Body of pancreas (tissue), 4 donors: ENCODE measurements around the gene BCO2. TPM values are rescaled to one million over a fixed set of nuclear protein-coding genes. Genes with fewer than 3 reads are reported as not detected.

ENCODE experiments used
- ATAC-seq: fragments of 150-250 bp; one replicate; pipeline ENCODE4 v1.9.1; 2016
- DNase-seq, 4 donors: peaks; one replicate each; pipeline ENCODE4 v3.0.0-alpha.2; 2019
- H3K27ac ChIP-seq, 4 donors: fragments of 200-600 bp; sonication (generic); 1 replicate in 3 of 4; 2 replicates in 1 of 4; pipeline versions ENCODE4 v1.5.1 to v1.6.1; 2016 to 2019; ENCODE audit warnings: mild to moderate bottlenecking in 1 of 4, mixed read lengths in 1 of 4, moderate library complexity in 1 of 4
- H3K27me3 ChIP-seq, 2 donors: fragments of 200-600 bp; sonication (generic); one replicate each; pipeline ENCODE4 v1.6.0; 2016; ENCODE audit warnings: mild to moderate bottlenecking in 1 of 2
- H3K36me3 ChIP-seq, 2 donors: fragments of 200-600 bp; sonication (generic); replicated peaks in 1 of 2; 2 replicates each; pipeline ENCODE4 v1.5.1; 2016; ENCODE audit warnings: low read depth in 2 of 2; ENCODE audit not compliant: insufficient read depth in 1 of 2
- H3K4me1 ChIP-seq: fragments of 200-600 bp; sonication (generic); one replicate; pipeline ENCODE4 v1.6.0; 2016
- H3K4me3 ChIP-seq, 2 donors: fragments of 200-600 bp; sonication (generic); 1 replicate in 1 of 2; 2 replicates in 1 of 2; pipeline ENCODE4 v1.5.1; 2016 to 2019
- H3K9me3 ChIP-seq, 3 donors: fragments of 200-600 bp; sonication (generic); 1 replicate in 2 of 3; 2 replicates in 1 of 3; pipeline ENCODE4 v1.5.1; 2016
- POLR2A ChIP-seq, 3 donors: fragments of 450-650 bp; IDR thresholded peaks; one replicate each; pipeline ENCODE4 v1.6.1; 2016; ENCODE audit warnings: antibody characterized with exemption in 3 of 3, mild to moderate bottlenecking in 2 of 3
- WGBS, 2 donors: methylation state at CpG; one replicate each; pipeline ENCODE4 v1.1.5; 2017; 5-methylcytosine and 5-hydroxymethylcytosine counted together
- intact Hi-C: fragments of 100-400 bp; cut with DNase I; formaldehyde crosslinking; loops from one replicate; pipeline ENCODE4 v1.15.1; 2023
- total RNA-seq, 2 donors: library from RNA; depleted of rRNA; stranded (reverse); fragments of >200 nt; gene quantifications; one replicate each; pipeline ENCODE4 v1.1.0, GENCODE V29; 2016
- TF ChIP-seq, protein P1 (sequence below), 7 experiments: fragments of 450-650 bp in 4 of 7; fragments of 200-600 bp in 3 of 7; sonication (generic) in 3 of 7; IDR thresholded peaks; one replicate each; pipeline ENCODE4 v1.5.1; 2016 to 2019; ENCODE audit warnings: antibody characterized with exemption in 7 of 7

BCO2 gene
- total RNA-seq, 2 donors from 2014 or later, result 3.6 to 4.2 TPM

DNA sequence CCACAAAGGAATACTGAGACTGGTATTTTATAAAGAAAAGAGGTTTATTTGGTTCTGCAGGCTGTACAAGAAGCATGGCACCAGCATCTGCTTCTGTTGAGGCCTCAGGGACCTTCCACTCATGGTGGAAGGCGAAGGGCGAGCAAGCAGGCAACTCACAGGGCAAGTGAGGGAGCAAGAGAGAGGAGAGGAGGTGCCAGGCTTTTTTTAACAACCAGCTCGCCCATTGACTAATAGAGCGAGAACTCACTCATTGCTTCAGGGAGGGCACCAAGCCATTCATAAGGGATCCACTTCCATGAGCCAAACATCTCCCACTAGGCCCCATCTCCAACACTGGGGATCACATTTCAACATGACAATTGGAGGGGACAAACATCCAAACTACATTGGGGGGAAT is 52.2 kb downstream of the BCO2 start:
- Histone ChIP-seq H3K27me3 (no peaks in the 10 kb centered on the region), H3K4me3 (no peak overlapping the region), H3K36me3 (peaks cover 0 to 5% of the 10 kb centered on the region in 2 donors), H3K9me3 (no peaks in the 10 kb centered on the region), H3K27ac (no peak overlapping the region), H3K4me1 (peaks cover 7% of the 10 kb centered on the region)
- DNase-seq (no peak), ATAC-seq (no peak)
- TF ChIP-seq POLR2A (IDR thresholded peaks at IDR 0.05), result no peak
- TF ChIP-seq, protein P1, sequence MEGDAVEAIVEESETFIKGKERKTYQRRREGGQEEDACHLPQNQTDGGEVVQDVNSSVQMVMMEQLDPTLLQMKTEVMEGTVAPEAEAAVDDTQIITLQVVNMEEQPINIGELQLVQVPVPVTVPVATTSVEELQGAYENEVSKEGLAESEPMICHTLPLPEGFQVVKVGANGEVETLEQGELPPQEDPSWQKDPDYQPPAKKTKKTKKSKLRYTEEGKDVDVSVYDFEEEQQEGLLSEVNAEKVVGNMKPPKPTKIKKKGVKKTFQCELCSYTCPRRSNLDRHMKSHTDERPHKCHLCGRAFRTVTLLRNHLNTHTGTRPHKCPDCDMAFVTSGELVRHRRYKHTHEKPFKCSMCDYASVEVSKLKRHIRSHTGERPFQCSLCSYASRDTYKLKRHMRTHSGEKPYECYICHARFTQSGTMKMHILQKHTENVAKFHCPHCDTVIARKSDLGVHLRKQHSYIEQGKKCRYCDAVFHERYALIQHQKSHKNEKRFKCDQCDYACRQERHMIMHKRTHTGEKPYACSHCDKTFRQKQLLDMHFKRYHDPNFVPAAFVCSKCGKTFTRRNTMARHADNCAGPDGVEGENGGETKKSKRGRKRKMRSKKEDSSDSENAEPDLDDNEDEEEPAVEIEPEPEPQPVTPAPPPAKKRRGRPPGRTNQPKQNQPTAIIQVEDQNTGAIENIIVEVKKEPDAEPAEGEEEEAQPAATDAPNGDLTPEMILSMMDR (IDR thresholded peaks at IDR 0.05), result no peak
- intact Hi-C loops, result no loop called here
- 79 to 81% methylated on average over 4 of the region's 4 CpGs for WGBS, 2 donors

DNA sequence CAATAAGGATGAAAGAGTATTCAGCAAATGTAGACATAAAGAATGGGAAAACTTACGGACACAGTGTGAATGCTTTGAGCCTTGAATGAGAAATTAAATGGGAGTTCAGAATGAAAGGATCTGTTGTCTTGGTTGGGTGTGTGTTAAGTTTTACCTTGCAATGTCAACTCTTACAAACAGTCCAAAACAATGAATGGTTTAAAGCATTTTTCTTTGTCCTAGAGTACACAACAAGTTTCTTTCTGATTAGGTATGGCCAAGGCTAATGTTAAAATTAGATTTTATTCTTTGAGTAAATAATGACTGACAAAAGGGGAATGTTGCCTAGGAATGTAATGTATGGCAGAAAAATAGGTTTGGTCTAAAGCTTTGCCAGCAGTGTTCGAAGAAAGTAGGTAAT is 53.4 kb downstream of the BCO2 start:
- intact Hi-C loops, result no loop called here
- ATAC-seq (no peak), DNase-seq (no peak)
- Histone ChIP-seq H3K27ac (no peak overlapping the region), H3K9me3 (no peaks in the 10 kb centered on the region), H3K4me3 (no peak overlapping the region), H3K36me3 (peaks cover 0 to 5% of the 10 kb centered on the region in 2 donors), H3K27me3 (no peaks in the 10 kb centered on the region), H3K4me1 (peaks cover 7% of the 10 kb centered on the region)
- 87 to 92% methylated on average over 2 of the region's 2 CpGs for WGBS, 2 donors
- TF ChIP-seq, protein P1 (IDR thresholded peaks at IDR 0.05), result no peak

DNA sequence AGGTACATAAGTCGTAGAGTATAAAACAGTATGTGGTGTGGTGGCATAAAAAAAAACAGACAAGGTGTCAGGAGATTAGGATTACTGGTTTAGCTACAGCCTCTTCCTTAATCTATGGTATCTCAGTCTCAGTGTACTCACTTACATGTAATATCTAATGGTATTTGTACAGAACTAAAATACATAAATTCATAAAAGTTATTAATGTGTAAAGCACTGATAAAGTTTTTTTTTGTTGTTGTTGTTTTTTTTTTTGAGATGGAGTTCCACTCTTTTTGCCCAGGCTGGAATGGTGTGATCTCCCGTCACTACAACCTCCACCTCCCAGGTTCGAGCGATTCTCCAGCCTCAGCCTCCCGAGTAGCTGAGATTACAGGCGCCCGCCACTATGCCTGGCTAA is 53.8 kb downstream of the BCO2 start:
- DNase-seq, result no peak
- Histone ChIP-seq H3K36me3 (peaks cover 0 to 5% of the 10 kb centered on the region in 2 donors), H3K4me3 (no peak overlapping the region), H3K27me3 (no peaks in the 10 kb centered on the region), H3K4me1 (peaks cover 7% of the 10 kb centered on the region), H3K27ac (no peak overlapping the region), H3K9me3 (no peaks in the 10 kb centered on the region)
- TF ChIP-seq POLR2A (IDR thresholded peaks at IDR 0.05), result no peak
- TF ChIP-seq, protein P1 (IDR thresholded peaks at IDR 0.05), result no peak
- 89 to 96% methylated on average over 7 of the region's 7 CpGs for WGBS, 2 donors
- intact Hi-C loops, result no loop called here
- no peak for ATAC-seq

DNA sequence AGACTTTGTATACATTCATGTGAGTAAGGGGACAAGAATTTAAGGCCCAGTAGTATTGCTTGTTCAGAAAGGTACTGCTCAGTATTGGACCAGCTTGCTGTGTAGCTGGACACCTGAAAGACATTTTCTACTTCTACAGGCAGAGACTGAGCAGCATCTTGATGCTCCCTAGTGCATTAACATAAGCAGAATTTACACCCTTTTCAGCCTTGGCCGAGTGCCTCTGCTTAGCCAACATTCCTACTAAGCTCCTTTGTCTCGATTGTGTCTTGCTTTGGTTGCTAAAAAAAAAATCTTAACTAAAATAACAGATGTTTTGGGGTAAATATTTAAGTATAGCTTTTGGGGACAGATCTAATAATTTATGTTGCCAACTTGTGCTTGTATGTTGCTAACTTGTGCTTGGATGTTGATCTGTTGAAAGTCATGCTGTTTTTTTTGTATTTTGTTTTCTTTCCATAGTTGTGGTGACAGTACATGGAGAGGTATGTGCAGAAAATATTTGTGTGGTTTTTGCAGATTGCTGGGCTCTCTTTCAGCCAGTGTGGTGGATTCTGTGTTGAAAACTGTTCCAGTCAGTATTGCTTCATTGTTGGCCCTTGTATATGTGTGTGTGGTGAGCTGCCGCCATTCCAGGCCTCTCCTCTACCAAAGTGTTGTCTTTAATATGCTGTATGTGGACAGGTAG is 54.6 kb downstream of the BCO2 start:
- H3K27ac ChIP-seq, result no peak overlapping the region
- peaks cover 7% of the 10 kb centered on the region for H3K4me1 ChIP-seq
- ATAC-seq, result no peak
- no peaks in the 10 kb centered on the region for H3K9me3 ChIP-seq
- H3K27me3 ChIP-seq, result no peaks in the 10 kb centered on the region
- peaks cover 0 to 5% of the 10 kb centered on the region in 2 donors for H3K36me3 ChIP-seq
- intact Hi-C loops, result no loop called here
- 71 to 83% methylated on average over 3 of the region's 3 CpGs for WGBS, 2 donors
- H3K4me3 ChIP-seq, result no peak overlapping the region
- DNase-seq, result no peak
- no peak for TF ChIP-seq POLR2A (IDR thresholded peaks at IDR 0.05)
- TF ChIP-seq, protein P1 (IDR thresholded peaks at IDR 0.05), result no peak

DNA sequence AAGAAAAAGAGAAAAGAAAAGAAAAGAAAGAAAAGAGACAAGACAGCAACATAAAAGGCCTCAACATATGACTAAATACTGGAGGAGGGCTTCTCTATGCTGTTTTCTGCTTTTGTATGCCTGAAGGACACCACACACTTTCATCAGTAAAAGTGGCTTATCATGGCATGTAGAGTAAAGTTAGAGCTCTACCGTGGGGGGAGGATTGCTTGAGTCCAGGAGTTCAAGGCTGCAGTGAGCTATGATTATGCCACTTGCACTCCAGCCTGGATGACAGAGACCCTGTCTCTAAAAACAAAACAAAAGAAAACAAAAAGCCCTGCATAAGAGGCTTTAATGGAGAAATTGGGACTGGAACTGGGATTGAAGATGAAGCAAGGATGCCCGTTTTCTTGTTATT is 56.6 kb downstream of the BCO2 start:
- Histone ChIP-seq H3K27ac (no peak overlapping the region), H3K9me3 (no peaks in the 10 kb centered on the region), H3K4me3 (no peak overlapping the region), H3K27me3 (no peaks in the 10 kb centered on the region), H3K36me3 (peaks cover 0 to 12% of the 10 kb centered on the region in 2 donors), H3K4me1 (peaks cover 7% of the 10 kb centered on the region)
- TF ChIP-seq POLR2A (IDR thresholded peaks at IDR 0.05), result no peak
- TF ChIP-seq, protein P1 (IDR thresholded peaks at IDR 0.05), result no peak
- DNase-seq (no peak), ATAC-seq (no peak)
- 53 to 68% methylated on average over 2 of the region's 2 CpGs for WGBS, 2 donors
- intact Hi-C loops, result no loop called here
